ENCODE results near the gene LMNTD2.
"Not testable (repeated sequence)": the region's sequence is repeated elsewhere in the genome, so short reads cannot be mapped to it uniquely, and the experiment has no call there.

Gene LMNTD2

GRCh38 chr11:587546-587945, 27.0 kb upstream of the LMNTD2 start:
- no peak for DNase-seq

GRCh38 chr11:586376-587316, 26.1 kb upstream of the LMNTD2 start:
- no peak for DNase-seq

DNA sequence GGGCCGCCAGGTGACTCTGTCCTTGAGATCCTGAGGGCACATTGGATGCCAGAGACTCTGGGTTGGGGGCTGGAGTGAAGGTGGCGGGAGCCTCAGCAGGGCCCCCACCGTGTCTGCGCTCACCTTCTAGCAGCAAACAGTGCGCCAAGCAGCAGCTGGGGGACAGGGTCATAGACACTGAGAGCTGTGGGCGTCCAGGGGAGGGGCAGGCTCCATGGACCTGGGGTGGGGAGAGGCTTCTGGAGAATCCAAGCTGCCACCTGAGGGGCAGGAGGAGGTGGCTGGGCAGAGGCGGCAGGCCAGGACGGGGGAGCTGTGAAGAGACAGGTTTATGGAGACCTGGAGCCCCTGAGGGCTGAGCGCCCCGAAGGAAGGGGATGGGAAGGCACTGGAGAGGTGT, 23.7 kb upstream of the LMNTD2 start:
- no peak for DNase-seq

- no peak for DNase-seq
Measured at GRCh38 chr11:581752-582151, 21.2 kb upstream of the LMNTD2 start.

DNA sequence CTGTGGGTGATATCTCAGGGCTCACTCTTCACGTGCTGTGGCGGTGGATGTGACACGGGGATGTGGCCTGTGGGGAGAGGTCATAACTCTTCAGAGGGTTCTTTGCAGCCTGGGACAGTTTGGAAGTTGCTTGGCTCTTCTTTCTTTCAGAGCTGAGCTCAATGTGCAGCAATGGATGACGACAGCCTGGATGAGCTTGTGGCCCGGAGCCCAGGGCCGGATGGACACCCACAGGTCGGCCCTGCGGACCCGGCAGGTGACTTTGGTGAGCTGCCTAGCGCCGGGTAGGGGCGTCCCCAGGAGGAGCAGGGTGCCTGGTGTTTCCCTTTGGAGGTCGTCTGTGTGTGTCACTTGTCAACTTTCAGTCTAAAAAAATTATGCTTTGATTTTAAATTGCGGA, 20.8 kb upstream of the LMNTD2 start:
- no peak for DNase-seq

DNA sequence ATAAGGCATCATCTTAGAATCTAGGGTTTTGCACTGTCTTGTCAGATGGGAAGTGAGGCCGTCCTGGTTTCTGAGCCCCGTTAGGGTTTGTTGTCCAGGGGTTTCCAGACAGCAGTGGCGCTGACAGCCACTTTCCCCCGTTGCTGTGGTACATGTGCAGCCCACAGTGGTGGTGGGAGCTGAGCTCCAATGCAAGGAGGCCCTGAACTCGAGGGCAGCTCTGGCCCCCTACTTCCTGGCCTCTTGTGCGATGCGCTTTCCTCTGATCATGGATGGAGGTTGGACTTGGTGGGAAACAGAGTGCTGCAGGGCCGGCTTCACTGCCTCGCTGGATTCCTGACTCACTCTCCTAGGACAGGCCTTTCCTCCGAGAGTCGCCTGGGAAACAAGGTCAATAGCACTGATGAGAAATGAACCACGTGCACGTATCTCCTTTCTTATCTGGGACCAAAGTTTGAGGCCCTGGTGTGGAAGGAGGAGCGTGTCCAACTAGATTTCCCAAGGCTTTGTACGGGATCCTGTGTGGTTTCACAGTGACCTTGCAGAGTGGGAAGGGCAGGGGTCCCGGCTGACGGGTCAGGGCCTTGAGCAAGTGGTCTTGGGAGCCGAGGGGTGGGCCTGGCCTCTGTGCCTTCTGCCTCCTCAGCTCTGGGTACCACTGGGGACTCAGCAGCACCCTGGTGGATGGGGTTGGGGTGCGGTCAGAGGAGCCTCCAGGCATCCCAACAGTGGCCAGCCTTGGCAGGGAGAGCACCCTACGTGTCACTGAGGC, 19.5 kb upstream of the LMNTD2 start:
- DNase-seq = no peak

GRCh38 chr11:578276-579035, 17.9 kb upstream of the LMNTD2 start:
- DNase-seq = no peak

GRCh38 chr11:577611-577894, 17.0 kb upstream of the LMNTD2 start:
- no peak for DNase-seq

DNA sequence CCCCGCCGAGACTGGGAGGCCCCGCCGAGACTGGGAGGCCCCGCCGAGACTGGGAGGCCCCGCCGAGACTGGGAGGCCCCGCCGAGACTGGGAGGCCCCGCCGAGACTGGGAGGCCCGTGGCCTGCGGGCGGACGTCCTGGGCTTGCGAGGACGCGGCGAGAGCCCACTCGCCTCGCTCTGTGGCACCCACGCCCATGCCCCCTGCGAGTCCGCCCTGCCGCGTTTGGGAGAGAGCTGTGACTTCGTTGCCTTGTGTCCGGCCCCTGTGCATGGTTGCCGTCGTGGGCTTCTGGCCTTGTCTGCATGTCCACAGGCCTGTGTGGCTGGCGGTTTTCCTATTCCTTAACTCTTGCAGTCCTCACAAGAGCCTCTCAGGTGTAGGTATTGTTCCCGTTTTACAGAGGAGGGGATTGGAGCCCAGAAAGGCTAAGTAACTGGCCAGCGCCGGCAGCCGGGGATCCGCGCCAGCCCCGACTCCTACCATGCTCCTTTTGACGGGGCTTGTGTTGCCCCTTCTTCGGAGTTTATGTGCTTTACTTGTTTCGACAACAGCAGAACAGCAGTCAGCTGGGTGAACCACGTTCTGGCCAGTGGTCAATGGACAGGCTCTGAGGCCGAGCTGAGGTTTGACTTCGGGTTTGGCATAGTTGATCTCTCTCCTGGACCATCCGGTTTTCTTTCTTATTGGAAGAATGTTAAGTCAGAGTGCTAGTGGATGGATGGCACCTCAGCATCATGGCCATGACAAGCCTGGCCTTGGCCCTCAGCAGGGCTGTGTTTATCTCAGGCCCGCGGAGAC, 16.5 kb upstream of the LMNTD2 start:
- no peak for DNase-seq

GRCh38 chr11:575996-576768, 15.6 kb upstream of the LMNTD2 start, which contains the start of gene PHRF1:
Gene PHRF1 (plus strand): TSS chr11:576470. CDS start chr11:581513, 5,043 bp downstream.
- DNase-seq = peak; percentile 93

GRCh38 chr11:575313-575995, 14.9 kb upstream of the LMNTD2 start:
- DNase-seq = no peak

DNA sequence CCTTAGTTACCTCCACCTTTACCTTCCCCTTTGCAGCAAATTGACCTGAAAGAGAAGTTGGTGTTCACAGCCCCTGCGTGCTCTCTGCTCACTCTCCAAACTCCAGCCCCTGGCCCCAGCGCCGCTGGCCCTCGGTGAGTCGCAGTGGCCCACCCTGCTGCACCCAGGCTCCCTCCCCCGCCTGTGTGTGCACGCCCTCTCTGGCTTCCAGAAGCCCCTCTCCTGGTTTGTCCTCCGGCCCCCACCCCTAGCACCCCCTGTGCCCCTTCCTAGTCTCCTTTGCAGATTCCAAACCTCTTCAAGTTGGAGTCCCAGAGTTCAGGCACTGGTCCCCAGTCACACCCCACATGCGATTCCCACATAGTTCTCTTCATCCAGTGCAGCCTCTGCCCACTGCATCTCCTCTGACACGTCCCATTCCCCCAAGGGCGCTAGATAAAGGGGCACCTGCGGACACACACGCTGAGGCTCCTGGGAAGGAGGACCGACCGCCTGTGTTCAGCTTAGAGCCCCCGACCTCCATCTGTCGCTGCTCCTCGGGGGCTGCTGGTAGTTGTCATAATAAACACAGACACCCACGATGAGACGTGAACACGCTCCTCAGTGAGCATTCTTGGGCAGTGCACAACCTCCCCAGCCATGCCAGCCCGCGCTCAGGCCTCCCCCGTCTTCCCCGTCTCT, 14.2 kb upstream of the LMNTD2 start:
- peak; percentile 32 for DNase-seq

DNA sequence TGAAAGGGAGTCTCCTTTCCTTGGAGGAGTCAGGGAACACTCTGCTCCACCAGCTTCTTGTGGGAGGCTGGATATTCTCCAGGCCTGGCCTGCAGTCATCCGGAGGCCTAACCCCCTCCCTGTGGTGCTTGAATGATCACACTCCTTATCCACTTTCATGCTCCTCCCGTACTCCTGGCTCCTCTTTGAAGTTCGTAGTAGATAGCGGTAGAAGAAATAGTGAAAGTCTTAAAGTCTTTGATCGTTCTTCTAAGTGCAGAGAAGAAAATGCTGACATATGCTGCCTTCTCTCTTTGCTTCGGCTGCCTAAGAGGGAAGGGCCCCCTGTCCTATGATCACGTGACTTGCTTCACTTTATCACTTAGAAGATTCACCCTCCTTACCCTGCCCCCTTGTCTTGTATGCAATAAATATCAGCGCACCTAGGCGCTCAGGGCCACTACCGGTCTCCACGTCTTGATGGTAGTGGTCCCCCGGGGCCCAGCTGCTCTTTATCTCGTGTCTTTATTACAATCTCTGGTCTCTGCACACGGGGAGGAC, 13.6 kb upstream of the LMNTD2 start:
- DNase-seq = not testable (repeated sequence)

- no peak for DNase-seq
Measured at GRCh38 chr11:573146-573759, 12.7 kb upstream of the LMNTD2 start.

- DNase-seq = no peak
Measured at GRCh38 chr11:571802-572185, 11.3 kb upstream of the LMNTD2 start.

GRCh38 chr11:569158-569885, 8.8 kb upstream of the LMNTD2 start:
- no peak for DNase-seq

DNA sequence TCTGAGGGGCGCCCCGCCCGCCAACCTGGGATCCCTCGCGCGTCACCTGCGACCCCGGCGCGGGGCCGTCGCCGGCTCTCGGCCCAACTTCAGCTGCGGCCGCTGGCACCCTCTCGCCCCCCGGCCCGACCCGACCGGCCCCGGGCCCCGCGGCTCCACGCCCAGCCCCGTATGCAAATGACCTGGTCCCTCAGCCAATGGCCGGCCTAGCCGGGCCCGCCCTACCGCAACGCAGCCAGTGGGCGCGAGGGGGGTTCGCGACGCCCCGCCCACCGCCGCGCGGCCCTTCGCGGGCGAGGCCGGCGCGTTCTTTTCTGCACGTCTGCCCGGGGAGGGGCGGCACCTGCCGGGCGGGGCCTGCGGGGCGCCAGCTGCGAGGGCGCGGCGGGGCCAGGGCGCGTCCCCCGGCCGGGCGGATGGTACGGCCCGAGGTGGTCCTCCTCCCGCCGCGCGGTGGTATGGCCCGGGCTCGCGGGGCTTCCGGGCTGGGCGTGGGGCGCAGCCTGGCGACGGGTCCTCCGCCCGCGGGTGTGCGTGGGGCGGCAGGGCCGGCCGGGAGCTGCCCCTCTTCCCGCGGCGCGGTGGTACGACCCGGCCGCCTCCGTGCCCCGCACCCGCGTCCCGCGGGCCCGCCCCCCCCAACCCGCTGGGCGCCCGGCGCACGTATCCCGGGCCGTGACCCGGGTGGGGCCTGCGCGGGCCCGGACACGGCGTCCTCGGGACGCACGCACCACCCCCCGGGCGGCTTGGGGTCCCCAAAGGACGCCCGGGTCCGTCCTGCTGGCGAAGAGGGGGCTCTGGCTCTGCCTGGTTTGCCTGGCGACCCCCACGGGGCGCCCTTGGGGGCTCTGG, 8.0 kb upstream of the LMNTD2 start:
- DNase-seq = peak; percentile 91

Data from activated naive CD4-positive, alpha-beta T cell treated with Interleukin-2 at 50 U/mL for 16 hours (primary cell).